GM12892 (cell line): ENCODE data around the gene AGRN.

ENCODE experiments used
- POLR2A ChIP-seq: IDR thresholded peaks from 2 replicates; pipeline ENCODE4 v1.6.1; 2011; ENCODE audit warnings: low read depth, low read length, control low read depth
- POLR2AphosphoS5 ChIP-seq: IDR thresholded peaks from 2 replicates; pipeline ENCODE4 v1.6.1; 2011; ENCODE audit warnings: low read depth, low read length, control low read depth
- TAF1 ChIP-seq: IDR thresholded peaks from 2 replicates; pipeline ENCODE4 v1.6.1; 2011; ENCODE audit warnings: low read depth, mild to moderate bottlenecking, control low read depth, low read length, borderline replicate concordance

- TF ChIP-seq POLR2A (no peak), TAF1 (no peak), POLR2AphosphoS5 (no peak)
These were observed 70.8 kb downstream of the AGRN start for GRCh38 chr1:1090424-1091343.
